Stimulated activated naive CD8-positive, alpha-beta T cell treated with anti-CD3 and anti-CD28 coated beads, Interleukin-15, Interleukin-2, amounts not matched to agents 100 U/mL and 50 U/mL, for 24 hours (primary cell): ENCODE data around the gene SEZ6.

Experiments
- ATAC-seq: fragments of 150-1000 bp; cut with Tn5 transposase; one replicate; pipeline ENCODE4 v1.10.0; 2021
- DNase-seq: peaks from one replicate; pipeline ENCODE4 v3.0.0; 2021

SEZ6 gene

GRCh38 chr17:28974451-28974850 lies 31.4 kb downstream of the SEZ6 start:
- ATAC-seq (no peak), DNase-seq (no peak)

GRCh38 chr17:28973425-28973824 lies 32.4 kb downstream of the SEZ6 start:
- no peak for DNase-seq

GRCh38 chr17:28972437-28972836 lies 33.4 kb downstream of the SEZ6 start:
- no peak for ATAC-seq
- DNase-seq = no peak

More at GRCh38 chr17:28973425-28973824, 32.4 kb downstream of the SEZ6 start:
- ATAC-seq = no peak

- DNase-seq (no peak), ATAC-seq (no peak)
These were observed 35.0 kb downstream of the SEZ6 start for GRCh38 chr17:28970879-28971278.

GRCh38 chr17:28969706-28970393 lies 36.0 kb downstream of the SEZ6 start:
- DNase-seq (no peak), ATAC-seq (no peak)

- ATAC-seq (no peak), DNase-seq (no peak)
These were observed 36.9 kb downstream of the SEZ6 start for GRCh38 chr17:28968914-28969295.

GRCh38 chr17:28968231-28968913 lies 37.5 kb downstream of the SEZ6 start:
- no peak for DNase-seq

GRCh38 chr17:28967221-28968135 lies 38.4 kb downstream of the SEZ6 start:
- ATAC-seq = no peak
- no peak for DNase-seq

More at GRCh38 chr17:28968231-28968913, 37.5 kb downstream of the SEZ6 start:
- no peak for ATAC-seq

GRCh38 chr17:28963841-28964240 lies 42.0 kb downstream of the SEZ6 start:
- no peak for DNase-seq
- ATAC-seq = no peak

GRCh38 chr17:28963055-28963611 lies 42.7 kb downstream of the SEZ6 start:
- ATAC-seq (no peak), DNase-seq (no peak)

GRCh38 chr17:28961391-28961790 lies 44.4 kb downstream of the SEZ6 start:
- ATAC-seq (no peak), DNase-seq (no peak)

GRCh38 chr17:28960256-28961061 lies 45.4 kb downstream of the SEZ6 start:
- no peak for ATAC-seq
- DNase-seq = no peak

GRCh38 chr17:28959471-28959871 lies 46.4 kb downstream of the SEZ6 start:
- no peak for DNase-seq
- no peak for ATAC-seq

GRCh38 chr17:28958820-28959455 lies 46.9 kb downstream of the SEZ6 start:
- no peak for ATAC-seq
- DNase-seq = no peak

- DNase-seq = no peak
- ATAC-seq = no peak
These were observed 47.9 kb downstream of the SEZ6 start for GRCh38 chr17:28957992-28958355.

- DNase-seq (no peak), ATAC-seq (no peak)
These were observed 48.4 kb downstream of the SEZ6 start for GRCh38 chr17:28957277-28957991.

GRCh38 chr17:28956861-28957260 lies 49.0 kb downstream of the SEZ6 start:
- DNase-seq (no peak), ATAC-seq (no peak)

- no peak for ATAC-seq
These were observed 49.7 kb downstream of the SEZ6 start for GRCh38 chr17:28956112-28956511.

GRCh38 chr17:28955408-28955807 lies 50.4 kb downstream of the SEZ6 start:
- ATAC-seq (no peak), DNase-seq (no peak)

More at GRCh38 chr17:28956112-28956511, 49.7 kb downstream of the SEZ6 start:
- no peak for DNase-seq

GRCh38 chr17:28954886-28955285 lies 50.9 kb downstream of the SEZ6 start:
- ATAC-seq (no peak), DNase-seq (no peak)
